ENCODE results near the gene LPAR5. TPM values are rescaled to one million over a fixed set of nuclear protein-coding genes. Genes with fewer than 3 reads are reported as not detected.
A peak's percentile ranks its signal among the peaks of the same experiment; 100 is the strongest.

The LPAR5 gene
- total RNA-seq, 1 experiment from 2014 or later: 2.3 TPM

- Histone ChIP-seq H3K36me3 (ENCODE audit: low read depth, low read length) (no peaks in the 10 kb centered on the region), H2AFZ (ENCODE audit: low read length) (peak overlapping the region; percentile 87; the same call in 1 of the 2 replicates), H3K4me2 (ENCODE audit: low read length) (peak overlapping the region; percentile 79; the same call in 1 of the 2 replicates), H3K9ac (ENCODE audit: low read length) (no peak overlapping the region), H3K4me1 (ENCODE audit: insufficient read depth, low read length) (peaks cover 25% of the 10 kb centered on the region), H3K27me3 (ENCODE audit: low read length) (no peaks in the 10 kb centered on the region), H3K27ac (ENCODE audit: low read length) (no peak overlapping the region), H3K9me3 (ENCODE audit: low read length) (no peaks in the 10 kb centered on the region), H3F3A (ENCODE audit: low read length, unreplicated experiment) (no peaks in the 10 kb centered on the region), H3K79me2 (ENCODE audit: low read length) (no peaks in the 10 kb centered on the region), H3K4me3 (ENCODE audit: low read length) (no peak overlapping the region), H4K20me1 (ENCODE audit: low read length) (no peaks in the 10 kb centered on the region), H3K9me2 (replicated peaks; ENCODE audit: low read length) (no peaks in the 10 kb centered on the region)
- POLR2A ChIA-PET (ENCODE audit: unreplicated experiment): interaction anchor here (0.5 kb wide), 1 partner anchor 331 kb away, joined by 3 read pairs; the partner anchor contains the start of gene RNU7-1
- DNase-seq (no peak), ATAC-seq (no peak)
- no TSS peak for BruUV-seq (replicated peaks)
- CTCF ChIA-PET: interaction anchor here (0.6 kb wide), 1 partner anchor 250 kb away, joined by 3 read pairs; no protein-coding TSS in a partner anchor
- intact Hi-C loops (cut with micrococcal nuclease): no loop called here
- TF ChIP-seq EZH2 (IDR thresholded peaks at IDR 0.05; ENCODE audit: low read length, unreplicated experiment) (no peak), CTCF (conservative IDR thresholded peaks at IDR 0.05; ENCODE audit: low read depth, low read length) (no peak), EZH2phosphoT487 (IDR thresholded peaks at IDR 0.05; ENCODE audit: borderline replicate concordance, low read length) (no peak)
These were observed 23.1 kb downstream of the LPAR5 start for GRCh38 chr12:6612652-6613014.

GRCh38 chr12:6612247-6612646 lies 23.5 kb downstream of the LPAR5 start:
- ATAC-seq: no peak
- Histone ChIP-seq H3K27me3 (ENCODE audit: low read length) (no peaks in the 10 kb centered on the region), H4K20me1 (ENCODE audit: low read length) (no peaks in the 10 kb centered on the region), H3K4me1 (ENCODE audit: insufficient read depth, low read length) (peaks cover 25% of the 10 kb centered on the region), H3K9ac (ENCODE audit: low read length) (no peak overlapping the region), H3K9me3 (ENCODE audit: low read length) (no peaks in the 10 kb centered on the region), H3K4me2 (ENCODE audit: low read length) (no peak overlapping the region), H3K9me2 (replicated peaks; ENCODE audit: low read length) (no peaks in the 10 kb centered on the region), H3K27ac (ENCODE audit: low read length) (no peak overlapping the region), H3F3A (ENCODE audit: low read length, unreplicated experiment) (no peaks in the 10 kb centered on the region), H3K79me2 (ENCODE audit: low read length) (no peaks in the 10 kb centered on the region), H2AFZ (ENCODE audit: low read length) (no peak overlapping the region), H3K36me3 (ENCODE audit: low read depth, low read length) (no peaks in the 10 kb centered on the region), H3K4me3 (ENCODE audit: low read length) (no peak overlapping the region)
- ChIA-PET POLR2A (ENCODE audit: unreplicated experiment) (interaction anchor here (0.5 kb wide), 1 partner anchor 331 kb away, joined by 3 read pairs; the partner anchor contains the start of gene RNU7-1), CTCF (no interaction called here)
- no peak for DNase-seq
- intact Hi-C loops (cut with micrococcal nuclease): no loop called here
- no TSS peak for BruUV-seq (replicated peaks)
- TF ChIP-seq CTCF (conservative IDR thresholded peaks at IDR 0.05; ENCODE audit: low read depth, low read length) (no peak), EZH2phosphoT487 (IDR thresholded peaks at IDR 0.05; ENCODE audit: borderline replicate concordance, low read length) (no peak), EZH2 (IDR thresholded peaks at IDR 0.05; ENCODE audit: low read length, unreplicated experiment) (no peak)

- Histone ChIP-seq H3F3A (ENCODE audit: low read length, unreplicated experiment) (no peaks in the 10 kb centered on the region), H3K27me3 (ENCODE audit: low read length) (no peaks in the 10 kb centered on the region), H3K9me2 (replicated peaks; ENCODE audit: low read length) (no peaks in the 10 kb centered on the region), H3K4me3 (ENCODE audit: low read length) (no peak overlapping the region), H3K4me2 (ENCODE audit: low read length) (no peak overlapping the region), H3K79me2 (ENCODE audit: low read length) (peaks cover 34% of the 10 kb centered on the region), H4K20me1 (ENCODE audit: low read length) (peaks cover 20% of the 10 kb centered on the region), H3K9ac (ENCODE audit: low read length) (no peak overlapping the region), H3K27ac (ENCODE audit: low read length) (no peak overlapping the region), H3K4me1 (ENCODE audit: insufficient read depth, low read length) (peaks cover 35% of the 10 kb centered on the region), H3K36me3 (ENCODE audit: low read depth, low read length) (no peaks in the 10 kb centered on the region), H2AFZ (ENCODE audit: low read length) (no peak overlapping the region), H3K9me3 (ENCODE audit: low read length) (no peaks in the 10 kb centered on the region)
- BruUV-seq (replicated peaks): no TSS peak
- no peak for DNase-seq
- TF ChIP-seq EZH2 (IDR thresholded peaks at IDR 0.05; ENCODE audit: low read length, unreplicated experiment): no peak
- no peak for TF ChIP-seq EZH2phosphoT487 (IDR thresholded peaks at IDR 0.05; ENCODE audit: borderline replicate concordance, low read length)
- TF ChIP-seq CTCF (conservative IDR thresholded peaks at IDR 0.05; ENCODE audit: low read depth, low read length): no peak
- ChIA-PET CTCF (no interaction called here), POLR2A (ENCODE audit: unreplicated experiment) (no interaction called here)
- intact Hi-C loops (cut with micrococcal nuclease): no loop called here
- no peak for ATAC-seq
These were observed 27.0 kb downstream of the LPAR5 start for GRCh38 chr12:6608592-6609281.

Measured in PC-3 (cell line).